Measurements from ENCODE around the gene FBXL16.
A peak's percentile ranks its signal among the peaks of the same experiment; 100 is the strongest.

Gene FBXL16

GRCh38 chr16:666572-666971 is 39.0 kb downstream of the FBXL16 start:
- peaks cover 15% of the 10 kb centered on the region for H3K36me3 ChIP-seq (replicated peaks; ENCODE audit: low read depth, low read length)
- no peak overlapping the region for H3K4me3 ChIP-seq (ENCODE audit: low read length)
- H4K20me1 ChIP-seq (ENCODE audit: insufficient read depth, low read length), result no peaks in the 10 kb centered on the region
- H3K4me1 ChIP-seq (ENCODE audit: low read length), result peaks cover 12% of the 10 kb centered on the region
- H3K27ac ChIP-seq (ENCODE audit: low read length), result no peak overlapping the region
- no peak overlapping the region for H3K9ac ChIP-seq (ENCODE audit: low read length)
- peaks cover 21% of the 10 kb centered on the region for H3K79me2 ChIP-seq (ENCODE audit: low read length)
- H3K9me3 ChIP-seq (ENCODE audit: insufficient read depth, low read length), result no peaks in the 10 kb centered on the region
- no peak overlapping the region for H3K4me2 ChIP-seq (ENCODE audit: low read length)
- no peak overlapping the region for H2AFZ ChIP-seq (ENCODE audit: low read depth, low read length)
- H3K27me3 ChIP-seq (ENCODE audit: low read depth, low read length), result no peaks in the 10 kb centered on the region
- no peak for TF ChIP-seq CTCF (IDR thresholded peaks at IDR 0.05; ENCODE audit: low read depth, low read length)
- TF ChIP-seq EZH2phosphoT487 (IDR thresholded peaks at IDR 0.05; ENCODE audit: low read depth), result no peak

DNA sequence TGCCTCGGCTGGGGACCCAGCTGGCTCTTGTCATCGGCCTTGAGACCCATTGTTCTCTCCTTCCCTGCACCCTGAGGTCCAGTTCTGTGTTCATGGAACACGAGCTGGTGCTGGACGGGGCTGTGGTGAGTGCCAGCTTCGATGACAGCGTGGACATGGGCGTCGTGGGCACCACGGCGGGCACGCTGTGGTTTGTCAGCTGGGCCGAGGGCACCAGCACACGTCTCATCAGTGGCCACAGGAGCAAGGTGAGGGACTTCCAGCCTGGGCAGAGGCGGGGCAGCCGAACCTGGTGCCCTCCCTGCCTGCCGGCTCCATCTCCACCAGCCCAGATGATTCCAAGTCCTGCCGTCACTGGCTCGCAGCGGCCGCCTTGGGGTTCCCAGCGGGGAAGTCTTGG is 43.0 kb downstream of the FBXL16 start:
- H3K79me2 ChIP-seq (ENCODE audit: low read length), result no peaks in the 10 kb centered on the region
- H3K9ac ChIP-seq (ENCODE audit: low read length), result no peak overlapping the region
- H3K27ac ChIP-seq (ENCODE audit: low read length), result no peak overlapping the region
- H3K4me3 ChIP-seq (ENCODE audit: low read length), result no peak overlapping the region
- no peak overlapping the region for H2AFZ ChIP-seq (ENCODE audit: low read depth, low read length)
- H4K20me1 ChIP-seq (ENCODE audit: insufficient read depth, low read length), result no peaks in the 10 kb centered on the region
- TF ChIP-seq CTCF (IDR thresholded peaks at IDR 0.05; ENCODE audit: low read depth, low read length), result no peak
- H3K36me3 ChIP-seq (replicated peaks; ENCODE audit: low read depth, low read length), result peaks cover 4% of the 10 kb centered on the region
- no peaks in the 10 kb centered on the region for H3K9me3 ChIP-seq (ENCODE audit: insufficient read depth, low read length)
- H3K4me1 ChIP-seq (ENCODE audit: low read length), result peaks cover 7% of the 10 kb centered on the region; the same call in 1 of the 2 replicates
- no peak overlapping the region for H3K4me2 ChIP-seq (ENCODE audit: low read length)
- no peaks in the 10 kb centered on the region for H3K27me3 ChIP-seq (ENCODE audit: low read depth, low read length)

DNA sequence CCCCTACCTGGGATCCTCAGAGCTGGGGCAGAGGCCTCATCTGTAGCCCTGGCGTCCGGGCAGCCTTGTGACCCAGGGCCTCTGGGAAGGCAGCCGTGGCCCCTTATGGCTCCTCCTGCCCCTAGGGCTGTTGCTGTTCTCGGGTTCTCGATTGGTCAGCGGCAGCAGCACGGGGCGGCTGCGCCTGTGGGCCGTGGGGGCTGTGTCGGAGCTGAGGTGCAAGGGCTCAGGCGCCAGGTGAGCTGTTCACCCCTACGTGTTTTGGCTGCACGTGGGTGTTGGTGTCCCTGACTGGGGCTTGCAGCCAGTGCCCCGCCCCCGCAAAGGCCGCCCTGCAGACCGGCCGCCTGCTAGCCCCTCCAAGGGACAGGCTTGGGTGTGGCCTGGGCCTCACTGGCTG is 43.5 kb downstream of the FBXL16 start:
- TF ChIP-seq EZH2phosphoT487 (IDR thresholded peaks at IDR 0.05; ENCODE audit: low read depth), result no peak
- no peak for TF ChIP-seq CTCF (IDR thresholded peaks at IDR 0.05; ENCODE audit: low read depth, low read length)
- Histone ChIP-seq H3K9ac (ENCODE audit: low read length) (no peak overlapping the region), H3K27ac (ENCODE audit: low read length) (no peak overlapping the region)

GRCh38 chr16:661184-661821 is 44.3 kb downstream of the FBXL16 start:
- H3K4me1 ChIP-seq (ENCODE audit: low read length), result peaks cover 3% of the 10 kb centered on the region; the same call in 1 of the 2 replicates
- H3K4me3 ChIP-seq (ENCODE audit: low read length), result no peak overlapping the region
- no peak overlapping the region for H3K9ac ChIP-seq (ENCODE audit: low read length)
- H3K4me2 ChIP-seq (ENCODE audit: low read length), result 0 out of 2 replicates have a peak overlapping the region, but pooled peaks have one; percentile 12
- H3K9me3 ChIP-seq (ENCODE audit: insufficient read depth, low read length), result no peaks in the 10 kb centered on the region
- no peaks in the 10 kb centered on the region for H3K79me2 ChIP-seq (ENCODE audit: low read length)
- H3K27me3 ChIP-seq (ENCODE audit: low read depth, low read length), result no peaks in the 10 kb centered on the region
- TF ChIP-seq CTCF (IDR thresholded peaks at IDR 0.05; ENCODE audit: low read depth, low read length) (no peak; the same call in 1 of the 2 replicates), EZH2phosphoT487 (IDR thresholded peaks at IDR 0.05; ENCODE audit: low read depth) (no peak)
- H2AFZ ChIP-seq (ENCODE audit: low read depth, low read length), result no peak overlapping the region
- H3K36me3 ChIP-seq (replicated peaks; ENCODE audit: low read depth, low read length), result peaks cover 4% of the 10 kb centered on the region
- H3K27ac ChIP-seq (ENCODE audit: low read length), result no peak overlapping the region
- no peaks in the 10 kb centered on the region for H4K20me1 ChIP-seq (ENCODE audit: insufficient read depth, low read length)

More for the DNA sequence above, 43.5 kb downstream of the FBXL16 start:
- Histone ChIP-seq H3K4me1 (ENCODE audit: low read length) (peaks cover 3% of the 10 kb centered on the region; the same call in 1 of the 2 replicates), H2AFZ (ENCODE audit: low read depth, low read length) (no peak overlapping the region), H3K9me3 (ENCODE audit: insufficient read depth, low read length) (no peaks in the 10 kb centered on the region), H3K79me2 (ENCODE audit: low read length) (no peaks in the 10 kb centered on the region), H3K4me2 (ENCODE audit: low read length) (no peak overlapping the region), H4K20me1 (ENCODE audit: insufficient read depth, low read length) (no peaks in the 10 kb centered on the region), H3K27me3 (ENCODE audit: low read depth, low read length) (no peaks in the 10 kb centered on the region), H3K36me3 (replicated peaks; ENCODE audit: low read depth, low read length) (peaks cover 4% of the 10 kb centered on the region), H3K4me3 (ENCODE audit: low read length) (no peak overlapping the region)
